Measurements from ENCODE around the gene VAC14.

Gene VAC14

DNA sequence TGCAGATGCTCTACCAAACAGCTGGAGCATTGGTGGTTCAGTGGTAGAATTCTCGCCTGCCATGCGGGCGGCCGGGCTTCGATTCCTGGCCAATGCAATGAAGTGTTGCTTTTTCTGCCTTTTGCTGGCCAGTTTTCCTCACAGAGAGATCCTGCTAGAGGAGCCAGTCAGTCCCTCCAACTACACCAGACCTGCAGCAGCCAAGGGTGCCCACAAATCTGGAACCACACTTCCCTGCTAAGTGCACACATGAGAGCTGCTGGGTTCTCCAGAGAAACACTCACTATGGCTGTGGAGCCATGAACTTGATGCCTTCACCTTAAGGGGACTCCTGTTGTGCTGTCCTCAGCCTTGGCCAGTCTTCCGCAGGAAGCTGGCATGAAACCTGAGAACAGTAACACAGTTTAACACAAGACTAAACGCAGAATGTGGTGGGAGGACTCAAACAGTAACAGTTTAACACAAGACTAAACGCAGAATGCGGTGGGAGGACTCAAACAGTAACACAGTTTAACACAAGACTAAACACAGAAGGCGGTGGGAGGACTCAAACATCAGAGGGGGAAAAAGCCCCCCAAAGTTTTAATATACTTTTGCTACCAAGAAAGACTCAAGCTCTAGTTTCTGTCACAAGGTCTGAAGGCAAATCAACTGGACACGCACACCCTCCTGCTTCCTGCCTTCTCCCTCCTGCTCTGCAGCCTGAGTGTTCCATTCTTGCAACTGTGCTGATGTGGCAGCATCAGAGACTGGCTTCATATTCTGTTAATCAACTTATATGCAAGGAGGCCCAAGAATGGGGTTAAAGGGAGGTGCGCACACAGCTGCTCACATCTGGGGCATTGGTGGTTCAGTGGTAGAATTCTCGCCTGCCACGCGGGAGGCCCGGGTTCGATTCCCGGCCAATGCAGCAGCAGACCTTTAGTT, 12.0 kb downstream of the VAC14 start:
- Histone ChIP-seq H3K27ac (replicated peaks) (no peak overlapping the region), H3K4me3 (replicated peaks; ENCODE audit: insufficient read depth, low read length) (no peak overlapping the region), H3K27me3 (ENCODE audit: insufficient read depth, poor library complexity, severe bottlenecking) (no peaks in the 10 kb centered on the region)
- DNase-seq (ENCODE audit: low read depth in 1 of 2, low spot score in 1 of 2) = no peak
- no peak for TF ChIP-seq POLR2AphosphoS5 (IDR thresholded peaks at IDR 0.05; ENCODE audit: low read depth)
- TF ChIP-seq, protein P1, sequence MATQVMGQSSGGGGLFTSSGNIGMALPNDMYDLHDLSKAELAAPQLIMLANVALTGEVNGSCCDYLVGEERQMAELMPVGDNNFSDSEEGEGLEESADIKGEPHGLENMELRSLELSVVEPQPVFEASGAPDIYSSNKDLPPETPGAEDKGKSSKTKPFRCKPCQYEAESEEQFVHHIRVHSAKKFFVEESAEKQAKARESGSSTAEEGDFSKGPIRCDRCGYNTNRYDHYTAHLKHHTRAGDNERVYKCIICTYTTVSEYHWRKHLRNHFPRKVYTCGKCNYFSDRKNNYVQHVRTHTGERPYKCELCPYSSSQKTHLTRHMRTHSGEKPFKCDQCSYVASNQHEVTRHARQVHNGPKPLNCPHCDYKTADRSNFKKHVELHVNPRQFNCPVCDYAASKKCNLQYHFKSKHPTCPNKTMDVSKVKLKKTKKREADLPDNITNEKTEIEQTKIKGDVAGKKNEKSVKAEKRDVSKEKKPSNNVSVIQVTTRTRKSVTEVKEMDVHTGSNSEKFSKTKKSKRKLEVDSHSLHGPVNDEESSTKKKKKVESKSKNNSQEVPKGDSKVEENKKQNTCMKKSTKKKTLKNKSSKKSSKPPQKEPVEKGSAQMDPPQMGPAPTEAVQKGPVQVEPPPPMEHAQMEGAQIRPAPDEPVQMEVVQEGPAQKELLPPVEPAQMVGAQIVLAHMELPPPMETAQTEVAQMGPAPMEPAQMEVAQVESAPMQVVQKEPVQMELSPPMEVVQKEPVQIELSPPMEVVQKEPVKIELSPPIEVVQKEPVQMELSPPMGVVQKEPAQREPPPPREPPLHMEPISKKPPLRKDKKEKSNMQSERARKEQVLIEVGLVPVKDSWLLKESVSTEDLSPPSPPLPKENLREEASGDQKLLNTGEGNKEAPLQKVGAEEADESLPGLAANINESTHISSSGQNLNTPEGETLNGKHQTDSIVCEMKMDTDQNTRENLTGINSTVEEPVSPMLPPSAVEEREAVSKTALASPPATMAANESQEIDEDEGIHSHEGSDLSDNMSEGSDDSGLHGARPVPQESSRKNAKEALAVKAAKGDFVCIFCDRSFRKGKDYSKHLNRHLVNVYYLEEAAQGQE (IDR thresholded peaks at IDR 0.05; ENCODE audit: insufficient replicate concordance, low read depth) = no peak
- no peak for TF ChIP-seq SPI1 (IDR thresholded peaks at IDR 0.05; ENCODE audit: borderline replicate concordance, low read depth)
- TF ChIP-seq, protein P2, sequence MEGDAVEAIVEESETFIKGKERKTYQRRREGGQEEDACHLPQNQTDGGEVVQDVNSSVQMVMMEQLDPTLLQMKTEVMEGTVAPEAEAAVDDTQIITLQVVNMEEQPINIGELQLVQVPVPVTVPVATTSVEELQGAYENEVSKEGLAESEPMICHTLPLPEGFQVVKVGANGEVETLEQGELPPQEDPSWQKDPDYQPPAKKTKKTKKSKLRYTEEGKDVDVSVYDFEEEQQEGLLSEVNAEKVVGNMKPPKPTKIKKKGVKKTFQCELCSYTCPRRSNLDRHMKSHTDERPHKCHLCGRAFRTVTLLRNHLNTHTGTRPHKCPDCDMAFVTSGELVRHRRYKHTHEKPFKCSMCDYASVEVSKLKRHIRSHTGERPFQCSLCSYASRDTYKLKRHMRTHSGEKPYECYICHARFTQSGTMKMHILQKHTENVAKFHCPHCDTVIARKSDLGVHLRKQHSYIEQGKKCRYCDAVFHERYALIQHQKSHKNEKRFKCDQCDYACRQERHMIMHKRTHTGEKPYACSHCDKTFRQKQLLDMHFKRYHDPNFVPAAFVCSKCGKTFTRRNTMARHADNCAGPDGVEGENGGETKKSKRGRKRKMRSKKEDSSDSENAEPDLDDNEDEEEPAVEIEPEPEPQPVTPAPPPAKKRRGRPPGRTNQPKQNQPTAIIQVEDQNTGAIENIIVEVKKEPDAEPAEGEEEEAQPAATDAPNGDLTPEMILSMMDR (IDR thresholded peaks at IDR 0.05; ENCODE audit: insufficient read depth, low read length) = no peak
- TF ChIP-seq GABPA (IDR thresholded peaks at IDR 0.05; ENCODE audit: low read depth) = no peak

DNA sequence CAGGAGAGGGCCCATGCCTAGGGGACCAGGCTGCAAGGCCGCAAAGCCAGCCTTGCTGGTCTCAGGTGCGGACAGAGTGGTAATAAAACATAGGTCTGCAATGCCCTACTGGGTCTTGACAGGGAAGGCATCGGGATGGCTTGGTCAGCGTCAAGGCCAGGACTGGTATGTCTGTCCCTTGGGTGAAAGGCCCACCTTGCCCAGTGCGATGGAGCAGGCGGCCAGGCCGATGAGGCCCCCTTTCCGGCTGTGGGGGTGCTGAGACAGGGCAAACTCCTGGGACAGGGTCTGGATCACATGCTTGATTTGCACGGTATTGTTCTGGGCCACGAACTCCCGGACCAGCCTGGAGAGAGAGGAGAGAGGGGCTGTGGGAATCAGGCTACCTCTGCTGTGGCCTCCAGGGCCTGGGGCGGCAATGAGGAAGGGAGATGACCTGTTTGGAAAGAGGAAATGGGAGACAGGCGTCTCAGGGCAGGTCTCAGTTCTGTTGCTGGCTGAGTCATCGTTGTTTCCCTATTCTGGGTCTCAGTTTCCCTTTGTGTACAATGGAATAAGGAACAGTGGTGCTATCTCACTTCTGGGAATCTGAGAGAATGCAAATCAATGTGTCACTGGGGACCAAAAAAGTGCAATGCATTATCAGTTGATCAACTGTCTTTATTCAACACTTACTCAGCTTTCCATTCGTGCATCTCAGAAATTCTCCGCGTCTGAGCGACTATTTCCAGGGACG, 14.8 kb downstream of the VAC14 start:
- TF ChIP-seq, protein P1 (IDR thresholded peaks at IDR 0.05; ENCODE audit: insufficient replicate concordance, low read depth) = no peak
- TF ChIP-seq, protein P2 (IDR thresholded peaks at IDR 0.05; ENCODE audit: insufficient read depth, low read length) = no peak
- no peak for TF ChIP-seq GABPA (IDR thresholded peaks at IDR 0.05; ENCODE audit: low read depth)
- TF ChIP-seq POLR2AphosphoS5 (IDR thresholded peaks at IDR 0.05; ENCODE audit: low read depth) = no peak; the same call in 1 of the 2 replicates
- no peak for TF ChIP-seq SPI1 (IDR thresholded peaks at IDR 0.05; ENCODE audit: borderline replicate concordance, low read depth)
- H3K4me3 ChIP-seq (replicated peaks; ENCODE audit: insufficient read depth, low read length) = no peak overlapping the region
- no peak overlapping the region for H3K27ac ChIP-seq (replicated peaks)
- H3K27me3 ChIP-seq (ENCODE audit: insufficient read depth, poor library complexity, severe bottlenecking) = no peaks in the 10 kb centered on the region
- DNase-seq (ENCODE audit: low read depth in 1 of 2, low spot score in 1 of 2) = no peak

DNA sequence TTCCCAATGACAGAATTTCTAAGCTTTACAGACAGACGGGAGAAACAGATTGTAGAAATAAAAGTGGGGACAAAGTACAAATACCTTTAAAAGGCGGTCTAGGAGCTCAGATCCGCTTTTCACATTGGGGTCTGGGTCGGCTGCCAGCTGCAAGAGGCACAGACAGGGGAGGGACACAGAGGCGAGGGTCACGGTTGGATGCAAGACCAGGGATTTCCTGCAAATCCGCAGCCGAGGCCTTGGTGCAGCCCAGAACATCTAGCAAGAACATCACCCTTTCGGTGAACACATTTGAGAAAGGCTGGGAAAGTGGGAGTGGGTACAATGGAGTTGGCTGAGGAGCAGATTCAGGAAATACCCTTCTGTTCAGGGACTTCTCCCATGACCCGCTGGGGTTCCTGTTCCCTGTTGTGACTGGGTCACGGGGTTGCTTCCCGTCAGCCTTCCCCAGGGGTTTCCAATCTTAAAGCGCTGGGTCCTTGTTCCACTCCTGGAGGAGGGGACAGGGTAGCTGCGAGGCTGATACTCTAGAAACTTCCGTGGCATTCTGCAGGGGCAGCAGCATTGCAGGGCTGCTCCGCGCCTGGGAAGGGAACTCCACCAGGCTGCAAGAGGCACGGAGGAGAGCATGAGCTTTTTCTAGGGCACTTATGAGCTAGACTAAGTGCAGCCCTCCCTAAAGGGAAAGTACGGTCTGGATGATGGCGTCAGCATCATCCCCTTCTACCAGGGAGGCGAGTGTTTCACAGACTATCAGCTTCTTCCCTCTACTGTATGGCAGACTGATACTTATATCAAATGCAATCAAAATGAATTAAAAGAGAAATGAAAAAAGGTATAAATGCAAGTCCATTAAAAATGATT, 16.0 kb downstream of the VAC14 start:
- TF ChIP-seq, protein P2 (IDR thresholded peaks at IDR 0.05; ENCODE audit: insufficient read depth, low read length) = no peak
- TF ChIP-seq GABPA (IDR thresholded peaks at IDR 0.05; ENCODE audit: low read depth) (no peak), POLR2AphosphoS5 (IDR thresholded peaks at IDR 0.05; ENCODE audit: low read depth) (no peak), SPI1 (IDR thresholded peaks at IDR 0.05; ENCODE audit: borderline replicate concordance, low read depth) (no peak)
- TF ChIP-seq, protein P1 (IDR thresholded peaks at IDR 0.05; ENCODE audit: insufficient replicate concordance, low read depth) = no peak
- Histone ChIP-seq H3K27ac (replicated peaks) (no peak overlapping the region), H3K4me3 (replicated peaks; ENCODE audit: insufficient read depth, low read length) (no peak overlapping the region), H3K27me3 (ENCODE audit: insufficient read depth, poor library complexity, severe bottlenecking) (no peaks in the 10 kb centered on the region)
- no peak for DNase-seq (ENCODE audit: low read depth in 1 of 2, low spot score in 1 of 2)
